ENCODE measurements around the gene NEGR1.

The NEGR1 gene

GRCh38 chr1:71561206-71561605 lies 721.1 kb downstream of the NEGR1 start:
- DNase-seq (ENCODE audit: low read depth) = no peak

- DNase-seq (ENCODE audit: low read depth) = no peak
Observed at GRCh38 chr1:71559880-71560279, 722.5 kb downstream of the NEGR1 start.

- DNase-seq (ENCODE audit: low read depth) = no peak
Observed at GRCh38 chr1:71557138-71557537, 725.2 kb downstream of the NEGR1 start.

- DNase-seq (ENCODE audit: low read depth) = no peak
Observed at GRCh38 chr1:71548398-71548890, 733.9 kb downstream of the NEGR1 start.

GRCh38 chr1:71542155-71542554 lies 740.2 kb downstream of the NEGR1 start:
- no peak for DNase-seq (ENCODE audit: low read depth)

- no peak for DNase-seq (ENCODE audit: low read depth)
Observed at GRCh38 chr1:71533950-71534349, 748.4 kb downstream of the NEGR1 start.

GRCh38 chr1:71532343-71532742 lies 750.0 kb downstream of the NEGR1 start:
- no peak for DNase-seq (ENCODE audit: low read depth)

- DNase-seq (ENCODE audit: low read depth) = no peak
Observed at GRCh38 chr1:71526824-71527223, 755.5 kb downstream of the NEGR1 start.

- no peak for DNase-seq (ENCODE audit: low read depth)
Observed at GRCh38 chr1:71522721-71523120, 759.6 kb downstream of the NEGR1 start.

GRCh38 chr1:71521655-71522264 lies 760.6 kb downstream of the NEGR1 start:
- DNase-seq (ENCODE audit: low read depth) = no peak

GRCh38 chr1:71511505-71511904 lies 770.8 kb downstream of the NEGR1 start:
- no peak for DNase-seq (ENCODE audit: low read depth)

GRCh38 chr1:71510725-71511124 lies 771.6 kb downstream of the NEGR1 start:
- no peak for DNase-seq (ENCODE audit: low read depth)

- no peak for DNase-seq (ENCODE audit: low read depth)
Observed at GRCh38 chr1:71509051-71509595, 773.2 kb downstream of the NEGR1 start.

- DNase-seq (ENCODE audit: low read depth) = no peak
Observed at GRCh38 chr1:71502006-71502405, 780.3 kb downstream of the NEGR1 start.

GRCh38 chr1:71498542-71498941 lies 783.8 kb downstream of the NEGR1 start:
- DNase-seq (ENCODE audit: low read depth) = no peak

GRCh38 chr1:71494163-71494562 lies 788.2 kb downstream of the NEGR1 start:
- no peak for DNase-seq (ENCODE audit: low read depth)

GRCh38 chr1:71492298-71493041 lies 789.9 kb downstream of the NEGR1 start:
- no peak for DNase-seq (ENCODE audit: low read depth)

GRCh38 chr1:71490432-71490831 lies 791.9 kb downstream of the NEGR1 start:
- DNase-seq (ENCODE audit: low read depth) = no peak

GRCh38 chr1:71488555-71489252 lies 793.6 kb downstream of the NEGR1 start:
- no peak for DNase-seq (ENCODE audit: low read depth)

- DNase-seq (ENCODE audit: low read depth) = no peak
Observed at GRCh38 chr1:71473331-71473730, 809.0 kb downstream of the NEGR1 start.

- no peak for DNase-seq (ENCODE audit: low read depth)
Observed at GRCh38 chr1:71465093-71465492, 817.2 kb downstream of the NEGR1 start.

GRCh38 chr1:71464016-71464415 lies 818.3 kb downstream of the NEGR1 start:
- no peak for DNase-seq (ENCODE audit: low read depth)

- no peak for DNase-seq (ENCODE audit: low read depth)
Observed at GRCh38 chr1:71463144-71463543, 819.2 kb downstream of the NEGR1 start.

Measured in activated T-helper 1 cell treated with Interleukin-2 at 50 U/mL for 16 hours (primary cell).